Spleen (tissue), 7 donors: Measurements from ENCODE around the gene PPP2R3C.

Experiments used
- POLR2A ChIP-seq, 3 donors: fragments of 450-650 bp; IDR thresholded peaks; one replicate each; pipeline ENCODE4 v1.5.1; 2017; ENCODE audit warnings: antibody characterized with exemption in 3 of 3, mild to moderate bottlenecking in 1 of 3
- TF ChIP-seq, protein P1 (sequence below), 11 experiments: fragments of 200-600 bp in 7 of 11; fragments of 450-650 bp in 4 of 11; sonication (generic) in 4 of 11; IDR thresholded peaks in 8 of 11; conservative IDR thresholded peaks in 3 of 11; 1 replicate in 7 of 11; 2 replicates in 4 of 11; pipeline versions ENCODE4 v1.4.0 to v1.8.0; 2016 to 2021; ENCODE audit warnings: antibody characterized with exemption in 11 of 11, inconsistent platforms in 4 of 11, mild to moderate bottlenecking in 1 of 11
- donor health status: DM: no; HTN: no; CAD: no; lungs with moderate emphysema.
- donor health status: DM: no; HTN: no; CAD: no.
- donor health status: DM: no; HTN: no; CAD: no.

DNA sequence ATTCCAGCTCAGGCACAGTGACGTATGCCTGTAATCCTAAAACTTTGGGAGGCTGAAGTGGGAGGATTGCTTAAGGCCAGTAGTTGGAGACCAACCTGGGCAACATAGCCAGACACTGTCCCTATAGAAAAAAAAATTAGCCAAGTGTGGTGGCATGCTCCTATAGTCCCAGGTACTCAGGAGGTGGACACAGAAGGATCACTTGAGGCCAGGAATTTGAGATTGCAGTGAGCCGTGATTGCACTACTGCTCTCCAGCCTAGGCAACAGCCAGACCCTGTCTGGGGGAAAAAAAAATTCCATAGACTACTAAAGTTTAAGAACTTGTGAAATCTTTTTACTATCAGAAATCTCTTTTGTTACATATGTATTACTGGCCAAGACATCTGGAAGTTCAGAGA, 69.2 kb downstream of the PPP2R3C start:
- TF ChIP-seq, protein P1, sequence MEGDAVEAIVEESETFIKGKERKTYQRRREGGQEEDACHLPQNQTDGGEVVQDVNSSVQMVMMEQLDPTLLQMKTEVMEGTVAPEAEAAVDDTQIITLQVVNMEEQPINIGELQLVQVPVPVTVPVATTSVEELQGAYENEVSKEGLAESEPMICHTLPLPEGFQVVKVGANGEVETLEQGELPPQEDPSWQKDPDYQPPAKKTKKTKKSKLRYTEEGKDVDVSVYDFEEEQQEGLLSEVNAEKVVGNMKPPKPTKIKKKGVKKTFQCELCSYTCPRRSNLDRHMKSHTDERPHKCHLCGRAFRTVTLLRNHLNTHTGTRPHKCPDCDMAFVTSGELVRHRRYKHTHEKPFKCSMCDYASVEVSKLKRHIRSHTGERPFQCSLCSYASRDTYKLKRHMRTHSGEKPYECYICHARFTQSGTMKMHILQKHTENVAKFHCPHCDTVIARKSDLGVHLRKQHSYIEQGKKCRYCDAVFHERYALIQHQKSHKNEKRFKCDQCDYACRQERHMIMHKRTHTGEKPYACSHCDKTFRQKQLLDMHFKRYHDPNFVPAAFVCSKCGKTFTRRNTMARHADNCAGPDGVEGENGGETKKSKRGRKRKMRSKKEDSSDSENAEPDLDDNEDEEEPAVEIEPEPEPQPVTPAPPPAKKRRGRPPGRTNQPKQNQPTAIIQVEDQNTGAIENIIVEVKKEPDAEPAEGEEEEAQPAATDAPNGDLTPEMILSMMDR (IDR thresholded peaks at IDR 0.05 in 8 of 11, conservative IDR thresholded peaks at IDR 0.05 in 3 of 11), result no peak
- TF ChIP-seq POLR2A (IDR thresholded peaks at IDR 0.05), result no peak
